ENCODE data around the gene DEFB112.

- no peak for TF ChIP-seq EZH2 (IDR thresholded peaks at IDR 0.05)
- no peak for TF ChIP-seq POLR2AphosphoS5 (IDR thresholded peaks at IDR 0.05; ENCODE audit: borderline replicate concordance, low read depth, low read length)
Observed at GRCh38 chr6:50093116-50093937, 43.6 kb upstream of the DEFB112 start.

All from SK-N-MC (cell line).